Stimulated activated CD4-positive, alpha-beta T cell treated with anti-CD3 and anti-CD28 coated beads, Interleukin-1b, Interleukin-23, amount 100 ng/mL, for 48 hours (primary cell): Measurements from ENCODE around the gene ANKRD44.
"Not testable (repeated sequence)": the region's sequence is repeated elsewhere in the genome, so short reads cannot be mapped to it uniquely, and the experiment has no call there.

ENCODE experiments used
- DNase-seq: peaks from one replicate; pipeline ENCODE4 v3.0.0-alpha.2; 2020

The ANKRD44 gene

DNA sequence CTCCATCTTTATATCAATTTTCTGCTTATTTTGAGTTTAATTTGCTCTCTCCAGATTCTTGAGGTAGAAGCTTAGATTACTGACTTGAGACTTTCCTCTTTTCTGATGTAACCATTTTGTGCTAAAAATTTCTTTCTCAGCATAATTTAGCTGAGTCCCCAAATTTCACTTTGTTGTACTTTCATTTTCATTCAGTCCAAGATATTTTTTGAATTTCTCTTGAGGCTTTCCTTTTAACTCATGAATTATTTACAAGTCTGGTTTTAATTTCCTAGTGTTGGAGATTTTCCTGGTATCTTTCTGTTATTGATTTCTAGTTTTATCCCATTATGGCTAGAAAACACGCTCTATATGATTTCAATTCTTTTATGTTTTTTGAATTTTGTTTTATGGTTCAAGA lies 239.4 kb downstream of the ANKRD44 start:
- DNase-seq: no peak

DNA sequence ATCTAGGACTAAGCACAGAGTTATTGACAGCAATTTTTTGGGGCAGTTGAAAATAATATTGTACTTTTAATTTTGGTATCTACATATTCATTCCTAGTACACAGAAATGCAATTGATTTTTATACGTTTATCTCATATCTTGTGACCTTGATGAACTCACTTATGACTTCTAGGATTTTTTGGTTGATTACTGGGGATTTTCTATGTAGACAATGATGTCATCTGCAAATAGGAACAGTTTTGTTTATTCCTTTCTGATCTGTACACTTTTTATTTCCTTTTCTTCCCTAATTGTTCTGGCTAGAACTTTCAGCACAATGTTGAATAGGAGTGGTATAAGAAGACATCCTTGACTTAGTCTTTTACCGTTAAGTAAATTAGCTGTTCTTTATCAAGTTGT lies 240.6 kb downstream of the ANKRD44 start:
- DNase-seq: no peak

DNA sequence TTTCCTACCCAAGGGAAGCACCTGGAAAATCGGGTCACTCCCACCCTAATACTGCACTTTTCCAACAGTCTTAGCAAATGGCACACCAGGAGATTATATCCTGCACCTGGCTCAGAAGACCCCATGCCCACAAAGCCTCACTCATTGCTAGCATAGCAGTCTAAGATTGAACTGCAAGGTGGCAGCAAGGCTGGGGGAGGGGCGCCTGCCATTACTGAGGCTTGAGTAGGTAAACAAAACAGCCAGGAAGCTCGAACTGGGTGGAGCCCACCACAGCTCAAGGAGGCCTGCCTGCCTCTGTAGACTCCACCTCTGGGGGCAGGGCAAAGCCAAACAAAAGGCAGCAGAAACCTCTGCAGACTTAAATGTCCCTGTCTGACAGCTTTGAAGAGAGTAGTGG lies 248.0 kb downstream of the ANKRD44 start:
- DNase-seq: not testable (repeated sequence)

DNA sequence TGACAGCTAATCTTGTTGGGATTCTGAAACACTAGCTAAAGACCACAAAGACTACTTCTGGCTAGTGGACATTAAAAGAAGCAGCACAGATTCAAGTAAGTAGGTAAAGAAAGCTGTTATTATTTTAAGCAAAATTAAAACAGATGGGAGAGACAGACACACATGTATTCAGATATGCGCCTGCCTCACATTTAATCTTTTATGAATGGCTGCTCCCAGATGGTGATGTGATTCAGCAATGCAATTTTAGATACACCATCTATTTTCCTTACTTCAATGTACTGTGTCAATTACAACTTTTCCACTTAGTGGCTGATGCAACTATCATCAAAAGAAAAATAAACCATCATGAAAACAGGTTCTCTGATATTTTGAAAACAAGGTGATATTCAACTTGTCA lies 251.1 kb downstream of the ANKRD44 start:
- no peak for DNase-seq

DNA sequence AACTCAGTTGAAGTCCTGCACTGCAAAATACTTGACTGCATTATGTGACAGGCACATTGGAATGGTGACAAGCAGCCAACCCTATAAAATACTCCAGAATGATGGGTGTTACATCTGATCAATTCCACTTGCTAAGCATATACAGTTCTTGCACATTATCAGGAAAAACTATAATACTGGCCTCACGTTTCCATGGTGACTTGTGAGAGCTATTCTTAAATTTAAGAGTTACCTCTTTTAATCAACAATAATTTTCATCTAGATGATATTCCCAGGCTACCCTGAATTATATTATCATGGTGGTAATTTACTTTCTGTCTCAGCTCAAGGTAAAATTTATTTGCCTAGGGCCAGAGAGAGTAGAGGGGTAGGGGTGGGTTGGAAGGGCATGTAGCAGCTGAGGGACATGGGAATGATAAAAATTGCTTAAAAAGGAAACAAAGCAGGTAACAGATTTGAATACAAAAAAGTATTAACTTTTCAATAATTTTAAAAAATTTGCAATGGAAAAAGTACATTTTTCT lies 251.7 kb downstream of the ANKRD44 start:
- no peak for DNase-seq

DNA sequence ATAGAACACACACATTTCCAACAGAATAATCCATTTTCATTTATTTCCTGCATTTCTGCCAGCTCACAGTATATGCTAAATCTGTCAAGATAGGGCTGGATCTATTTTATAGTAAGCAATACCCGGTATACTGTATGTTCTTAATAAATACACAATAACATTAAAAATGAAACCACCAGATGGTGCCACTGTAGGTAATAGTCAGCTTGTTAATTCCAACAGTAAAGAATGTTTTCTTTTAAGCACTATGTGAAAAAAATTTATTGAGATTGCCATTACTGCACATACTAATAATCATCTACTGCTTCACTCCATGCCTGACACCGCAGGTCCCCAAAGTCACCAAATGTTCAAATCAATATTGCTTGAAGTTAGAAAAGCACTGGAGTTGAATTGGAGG lies 252.6 kb downstream of the ANKRD44 start:
- DNase-seq: no peak

DNA sequence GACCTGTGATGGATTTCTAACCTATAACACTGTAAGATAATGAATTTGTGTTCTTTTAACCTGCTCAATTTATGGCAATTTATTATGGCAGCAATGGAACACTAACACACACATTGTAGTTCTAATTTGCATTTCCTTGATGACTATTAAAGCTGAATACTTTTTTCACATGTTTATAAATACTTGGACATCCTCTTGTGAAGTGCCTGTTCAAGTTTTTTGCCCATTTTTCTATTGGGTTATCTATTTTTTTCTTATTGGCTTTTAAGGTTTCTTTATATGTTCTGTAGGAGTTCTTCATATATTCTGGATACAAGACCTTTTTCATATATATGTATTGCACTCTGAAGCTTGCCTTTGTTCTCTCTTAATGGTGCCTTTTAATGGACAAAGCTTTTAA lies 255.5 kb downstream of the ANKRD44 start:
- DNase-seq: no peak

DNA sequence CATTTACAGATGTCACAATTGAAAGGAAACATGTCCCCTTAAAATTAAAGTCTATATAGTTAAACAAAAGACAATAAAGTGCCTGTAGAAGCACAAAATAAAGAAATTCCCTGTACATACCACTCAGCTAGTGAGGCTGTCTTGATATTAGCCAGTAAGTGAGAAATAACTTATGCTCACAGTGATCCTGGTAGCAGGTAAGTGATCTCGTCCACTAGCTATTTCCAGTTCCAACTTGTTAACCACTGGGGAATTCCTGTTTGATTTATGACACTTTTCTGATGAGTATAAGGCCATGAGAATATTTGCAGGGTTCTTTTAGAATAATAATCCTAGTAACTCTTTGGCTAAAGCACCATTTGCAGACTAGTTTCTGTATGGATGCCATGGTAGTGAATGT lies 256.1 kb downstream of the ANKRD44 start:
- no peak for DNase-seq

DNA sequence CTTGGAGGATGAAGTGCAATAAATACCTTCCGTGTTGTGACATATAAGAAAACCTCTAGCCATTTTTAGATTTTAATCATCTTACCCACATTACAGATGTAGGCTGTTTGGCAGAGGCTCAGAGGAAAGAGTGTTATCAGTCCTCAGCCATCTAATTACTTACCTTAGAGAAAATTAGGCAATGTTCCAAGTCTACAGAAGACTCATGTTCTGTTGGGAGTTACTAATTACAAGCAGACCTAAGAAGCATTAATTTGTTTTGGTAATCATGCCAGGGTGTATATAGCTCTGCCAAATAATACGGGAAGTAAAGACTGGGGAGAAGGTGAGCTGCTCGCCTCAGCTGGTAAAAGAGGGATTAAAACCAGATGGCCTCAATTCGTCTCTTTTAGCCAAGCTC lies 258.2 kb downstream of the ANKRD44 start:
- no peak for DNase-seq

DNA sequence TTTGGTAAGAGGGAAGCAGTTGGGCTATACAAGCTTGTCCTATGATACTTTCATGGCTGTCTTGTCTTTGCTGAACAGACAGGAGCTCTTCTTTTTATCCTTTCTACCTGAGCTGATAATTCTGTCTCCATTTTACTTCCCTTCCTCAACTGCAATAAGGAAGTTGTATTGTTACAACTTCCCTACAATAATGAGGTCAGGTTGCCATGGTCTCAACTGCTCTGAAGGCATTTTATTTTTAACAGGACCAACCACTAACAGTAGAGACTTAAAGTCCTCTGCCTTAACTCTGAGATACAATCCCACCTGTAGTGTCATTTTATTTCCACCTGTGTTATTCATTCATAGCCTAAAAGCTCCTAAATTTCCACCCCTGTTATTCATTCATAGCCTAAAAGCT lies 265.5 kb downstream of the ANKRD44 start:
- DNase-seq: no peak

DNA sequence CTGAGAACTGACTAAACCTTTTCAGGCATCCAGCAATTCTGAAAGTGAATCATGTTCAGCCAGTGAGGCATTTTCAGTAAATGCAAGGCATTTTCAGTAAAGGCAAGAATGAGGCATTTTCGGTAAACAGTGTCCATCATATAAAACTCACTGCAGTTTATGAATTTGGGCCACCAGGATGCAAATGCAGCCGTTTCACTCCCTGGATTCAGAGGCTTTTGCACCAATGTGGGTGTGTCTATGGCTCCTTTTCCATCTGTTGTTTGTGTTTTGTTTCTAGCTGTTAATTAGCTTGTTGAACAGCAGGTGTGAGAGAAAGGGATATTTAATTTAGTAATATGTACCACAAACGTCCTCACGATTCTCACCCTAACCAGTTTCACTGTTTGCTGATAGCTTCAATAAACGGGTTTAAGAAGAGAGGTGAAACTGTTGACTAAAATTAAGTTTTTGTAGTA lies 267.8 kb downstream of the ANKRD44 start:
- peak; percentile 2 for DNase-seq

DNA sequence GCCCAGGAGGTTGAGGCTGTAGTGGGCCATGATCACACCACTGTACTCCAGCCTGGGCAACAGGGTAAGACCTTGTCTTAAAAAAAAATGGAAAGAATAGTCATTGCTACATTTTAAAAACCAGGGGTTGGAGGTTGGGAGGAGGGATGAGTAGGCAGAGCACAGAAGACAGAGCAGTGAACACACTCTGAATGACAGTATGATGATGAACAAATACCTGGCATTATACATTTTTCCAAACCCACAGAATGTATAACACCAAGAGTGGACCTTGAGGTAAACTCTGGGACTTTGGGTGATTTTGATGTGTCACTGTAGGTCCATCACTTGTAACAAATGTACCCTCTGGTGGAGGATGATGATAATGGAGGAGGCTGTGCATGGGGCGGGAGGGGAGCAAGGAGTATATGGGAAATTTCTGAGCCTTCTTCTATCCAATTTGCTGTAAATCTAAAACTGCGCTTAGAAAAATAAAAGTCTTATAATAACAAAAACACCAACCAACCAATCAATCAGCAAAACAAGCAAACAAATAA lies 272.6 kb downstream of the ANKRD44 start:
- no peak for DNase-seq

DNA sequence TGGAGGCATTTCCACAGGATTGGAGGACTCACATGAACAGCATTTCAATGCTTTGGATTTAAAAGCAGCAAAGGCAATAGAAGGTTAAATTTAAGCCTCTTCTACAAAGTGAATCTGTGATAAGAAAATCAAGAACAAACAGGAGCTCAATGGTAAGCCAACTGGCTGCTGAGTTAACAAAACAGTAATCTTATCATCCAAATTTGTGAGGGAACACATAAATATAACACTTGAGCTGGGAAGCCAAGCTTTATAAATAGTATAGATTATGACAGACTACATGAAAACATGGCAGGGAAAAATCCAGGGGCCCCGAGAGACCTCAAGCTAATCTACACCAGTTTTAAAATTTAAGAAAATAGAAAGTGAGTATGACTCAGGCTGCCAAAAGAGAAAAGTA lies 275.6 kb downstream of the ANKRD44 start:
- DNase-seq: no peak

DNA sequence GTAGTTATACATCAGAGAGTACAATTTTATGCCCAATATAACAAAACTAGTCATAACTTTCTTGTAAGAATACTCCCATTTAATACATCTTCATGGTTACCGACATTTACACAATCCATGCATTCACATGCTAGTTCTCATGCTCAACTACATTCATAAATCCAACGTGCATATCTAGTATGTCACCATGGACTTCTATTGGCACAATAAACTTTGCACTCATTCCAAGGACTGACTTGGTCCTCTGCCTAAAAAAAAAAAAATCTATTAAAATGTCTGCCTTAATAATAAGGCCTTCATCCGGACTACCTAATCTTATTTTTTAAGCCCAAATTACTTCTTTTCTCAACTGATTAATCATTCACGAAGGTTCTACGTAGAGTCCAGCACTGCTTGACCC lies 276.3 kb downstream of the ANKRD44 start:
- DNase-seq: no peak

DNA sequence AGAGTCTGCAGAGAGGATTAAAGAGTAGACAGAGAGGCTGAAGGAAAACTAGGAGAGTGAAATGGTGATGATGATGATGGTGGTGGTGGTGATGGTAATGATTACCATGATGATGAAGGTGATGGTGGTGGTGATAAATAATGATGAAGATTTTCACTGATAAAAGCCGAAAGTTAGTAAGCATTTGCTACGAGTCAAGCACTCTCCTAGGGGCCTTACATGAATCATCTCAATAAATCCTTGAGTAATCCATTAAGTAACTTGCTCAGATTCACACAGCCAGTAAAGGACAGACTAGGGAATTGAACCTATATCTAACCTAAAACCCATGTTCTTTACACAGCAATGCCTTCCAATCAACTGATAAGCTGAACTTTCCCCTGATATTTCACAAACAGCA lies 277.4 kb downstream of the ANKRD44 start:
- no peak for DNase-seq

DNA sequence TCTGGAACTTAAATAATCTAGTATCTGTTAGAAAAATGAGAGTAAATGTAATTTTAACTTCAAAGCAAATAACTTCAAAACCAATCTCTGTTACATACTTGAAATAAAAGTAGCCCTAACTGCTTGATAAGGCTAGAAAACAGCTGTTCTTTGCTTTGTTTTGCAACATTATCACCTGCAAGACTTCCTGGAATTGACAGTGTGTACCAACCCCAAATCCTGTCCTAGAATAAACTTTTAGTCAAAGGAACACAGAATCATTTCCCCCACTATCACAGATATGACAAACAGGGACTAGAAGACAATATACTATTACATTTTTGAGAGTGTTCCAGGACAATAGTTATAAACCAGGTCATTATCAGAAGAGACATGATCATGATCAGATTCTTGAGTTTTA lies 278.8 kb downstream of the ANKRD44 start:
- no peak for DNase-seq

DNA sequence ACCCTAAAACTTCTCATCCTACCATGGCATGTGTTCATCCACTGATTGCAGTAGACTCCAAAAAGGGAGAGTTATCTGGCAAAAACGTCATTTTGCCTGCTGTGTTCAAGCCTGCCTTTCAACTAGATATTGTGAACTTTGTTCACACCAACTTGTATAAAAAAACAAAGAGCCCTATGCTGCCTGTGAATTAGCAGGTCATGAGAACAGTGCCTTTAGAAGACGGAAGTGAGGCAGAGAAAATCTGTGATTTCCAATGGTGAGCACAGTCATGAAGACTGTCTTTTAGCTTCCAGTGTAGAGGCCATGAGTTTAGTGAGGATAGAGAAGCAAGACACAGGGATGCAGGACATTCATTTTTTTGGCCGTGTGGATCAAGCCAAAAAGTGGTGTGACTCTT lies 280.5 kb downstream of the ANKRD44 start:
- no peak for DNase-seq

DNA sequence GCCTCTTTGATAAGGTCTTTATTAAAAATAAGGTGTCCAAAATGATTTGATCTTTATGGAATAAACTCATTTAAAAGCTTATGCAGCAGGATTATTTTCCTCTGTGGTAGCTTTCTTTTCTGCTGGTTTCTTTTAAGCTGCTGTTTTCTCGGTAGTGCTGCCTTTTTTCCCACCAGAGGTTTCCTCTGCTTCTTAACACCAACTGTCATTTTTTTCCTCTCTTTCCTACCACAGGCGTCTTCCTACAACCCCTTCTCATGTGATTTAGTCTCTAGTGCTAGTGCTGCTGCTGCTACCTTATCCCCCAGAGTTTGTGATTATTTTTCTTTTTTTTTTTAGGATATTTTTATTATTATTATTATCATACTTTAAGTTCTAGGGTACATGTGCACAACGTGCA lies 281.9 kb downstream of the ANKRD44 start:
- no peak for DNase-seq

DNA sequence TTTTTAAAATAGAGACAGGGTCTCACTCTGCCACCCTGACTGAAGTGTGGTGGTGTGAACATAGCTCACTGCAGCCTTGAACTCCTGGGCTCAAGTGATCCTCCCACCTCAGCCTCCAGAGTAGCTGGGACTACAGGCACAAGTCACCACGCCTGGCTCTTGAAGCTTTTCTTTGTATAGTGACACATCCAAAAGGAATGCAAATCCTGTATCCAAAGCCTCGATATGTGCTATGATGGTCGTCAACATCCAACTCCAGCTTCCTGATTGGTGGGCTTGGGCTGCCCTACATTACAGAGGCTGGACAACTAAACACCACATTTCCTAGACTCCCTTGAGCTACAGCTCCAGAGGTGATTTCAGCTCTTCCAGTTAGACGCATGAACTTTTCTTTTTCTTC lies 282.4 kb downstream of the ANKRD44 start:
- DNase-seq: no peak

DNA sequence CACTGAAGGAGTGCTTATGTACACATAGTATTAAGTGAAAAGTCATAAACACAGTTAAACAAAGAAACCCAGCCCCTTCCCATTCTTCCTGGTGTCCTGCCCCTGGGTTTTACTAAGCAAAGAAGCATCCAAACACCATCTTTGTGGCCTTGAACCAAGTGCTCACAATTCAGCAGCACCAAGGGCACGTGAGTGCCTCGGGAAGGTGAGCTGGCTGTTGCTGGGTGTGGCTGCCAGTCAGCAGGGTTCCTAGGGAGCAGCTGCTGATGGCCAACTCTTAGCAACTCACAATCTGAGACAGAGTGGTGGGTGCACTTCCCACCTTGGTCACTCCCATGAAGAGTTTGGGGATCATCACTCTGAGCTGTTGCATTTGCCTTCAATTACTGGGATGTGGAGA lies 286.4 kb downstream of the ANKRD44 start:
- no peak for DNase-seq

DNA sequence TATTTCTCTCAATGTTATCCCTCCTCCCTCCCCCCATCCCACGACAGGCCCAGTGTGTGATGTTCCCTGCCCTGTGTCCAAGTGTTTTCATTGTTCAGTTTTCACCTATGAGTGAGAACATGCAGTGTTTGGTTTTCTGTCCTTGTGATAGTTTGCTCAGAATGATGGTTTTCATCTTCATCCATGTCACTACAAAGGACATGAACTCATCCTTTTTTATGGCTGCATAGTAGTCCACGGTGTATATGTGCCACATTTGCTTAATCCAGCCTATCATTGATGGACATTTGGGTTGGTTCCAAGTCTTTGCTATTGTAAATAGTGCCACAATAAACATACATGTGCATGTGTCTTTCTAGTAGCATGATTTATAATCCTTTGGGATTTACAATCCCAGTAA lies 289.7 kb downstream of the ANKRD44 start:
- DNase-seq: not testable (repeated sequence)

DNA sequence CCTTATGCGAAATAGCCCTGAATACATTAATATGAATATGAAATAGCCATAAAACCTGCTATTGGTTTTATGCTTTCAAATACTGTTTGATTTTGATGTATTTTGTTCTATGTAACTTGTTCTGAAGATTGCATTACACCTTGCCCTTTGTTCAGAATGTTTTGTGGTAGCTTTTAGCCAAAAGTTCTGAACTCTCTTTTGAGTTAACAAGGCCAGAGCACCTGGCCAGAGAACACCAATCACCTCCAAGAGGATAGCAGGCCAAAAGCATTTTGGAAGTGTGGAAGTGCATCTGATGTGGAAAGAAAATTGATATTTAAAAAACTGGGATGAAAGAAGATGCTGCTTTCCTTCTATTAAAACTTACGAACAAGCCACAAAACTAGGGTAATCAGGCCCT lies 297.5 kb downstream of the ANKRD44 start:
- DNase-seq: no peak

DNA sequence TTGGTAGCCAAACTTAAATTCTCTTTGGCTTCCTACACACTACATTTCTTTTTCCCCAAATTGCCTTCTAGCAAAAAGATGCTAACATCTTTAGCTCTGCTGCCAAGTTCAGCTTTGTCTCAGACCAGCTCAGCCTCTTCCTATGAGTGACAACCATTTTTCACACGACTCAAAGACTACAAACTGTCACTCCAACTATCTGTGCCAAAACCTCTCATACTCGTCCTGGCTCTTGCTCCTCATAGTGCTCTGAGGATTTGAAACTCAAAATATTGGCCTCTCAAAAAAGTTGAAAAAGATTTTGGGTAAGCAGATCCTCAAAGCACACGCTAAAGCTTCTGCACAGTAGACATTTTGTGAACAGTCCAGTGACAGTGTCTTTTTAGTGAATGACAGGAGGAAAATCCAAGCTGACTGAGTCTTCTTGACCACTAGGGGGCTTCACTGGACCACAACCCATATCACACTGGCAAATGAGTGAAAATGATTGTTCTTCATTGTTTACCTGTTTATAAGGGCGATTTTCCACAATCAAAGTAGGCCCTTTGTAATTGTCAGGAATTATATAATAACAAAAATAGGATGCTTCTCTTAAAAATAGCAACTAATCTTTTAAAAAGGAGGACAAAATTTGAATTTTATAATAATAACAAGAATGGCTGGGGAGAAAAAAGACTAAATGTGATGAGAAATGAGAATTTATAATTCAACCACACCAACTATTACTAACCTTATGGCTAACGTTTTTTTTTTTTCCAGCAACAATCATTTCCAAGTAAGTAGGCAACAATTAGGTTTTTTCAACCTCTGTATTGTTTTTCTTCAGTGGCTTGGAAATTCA lies 298.6 kb downstream of the ANKRD44 start:
- DNase-seq: no peak

DNA sequence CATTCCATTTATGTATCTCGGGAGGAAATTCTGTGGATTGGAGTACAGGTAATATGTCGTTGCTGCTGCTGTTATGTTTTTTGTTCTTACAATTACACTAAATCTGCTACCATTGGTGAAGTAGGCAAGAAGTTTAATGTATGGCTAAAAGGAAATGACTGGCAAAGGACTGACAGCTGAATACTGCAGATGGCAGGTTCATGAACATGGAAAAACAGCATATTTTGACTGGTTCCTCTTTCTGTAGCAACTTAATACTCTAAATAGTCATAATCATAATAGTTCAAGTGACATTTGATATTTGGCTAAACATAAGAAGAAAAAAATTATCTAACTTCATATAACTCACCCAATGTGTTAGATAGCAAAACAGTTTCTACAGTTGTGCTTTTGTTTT lies 299.6 kb downstream of the ANKRD44 start:
- DNase-seq: no peak
